Stomach (tissue), 9 donors: ENCODE data around the gene SMPD3. TPM values are rescaled to one million over a fixed set of nuclear protein-coding genes. Genes with fewer than 3 reads are reported as not detected.

ENCODE experiments used
- DNase-seq, 2 donors: peaks; one replicate each; pipeline versions ENCODE4 v3.0.0 to v3.0.0-alpha.2; 2013 to 2019
- H3K27ac ChIP-seq, 5 donors: fragments of 200-600 bp in 4 of 5; sonication (generic) in 4 of 5; one replicate each; pipeline ENCODE4 v1.5.1; 2013 to 2019; ENCODE audit warnings: mild to moderate bottlenecking in 1 of 5, moderate library complexity in 1 of 5
- H3K27me3 ChIP-seq, 3 donors: fragments of 200-600 bp; sonication (generic); one replicate each; pipeline ENCODE4 v1.5.1; 2017 to 2019; ENCODE audit warnings: mixed run types in 1 of 3
- H3K36me3 ChIP-seq, 4 donors: fragments of 200-600 bp; sonication (generic); 1 replicate in 3 of 4; 2 replicates in 1 of 4; pipeline ENCODE4 v1.5.1; 2016 to 2019
- H3K4me1 ChIP-seq, 4 donors: fragments of 200-600 bp; sonication (generic); one replicate each; pipeline ENCODE4 v1.5.1; 2016 to 2019
- H3K4me3 ChIP-seq, 4 donors: fragments of 200-600 bp; sonication (generic) in 3 of 4; one replicate each; pipeline ENCODE4 v1.5.1; 2016 to 2019; ENCODE audit warnings: mild to moderate bottlenecking in 1 of 4
- H3K9me3 ChIP-seq, 4 donors: fragments of 200-600 bp; sonication (generic); one replicate each; pipeline ENCODE4 v1.5.1; 2016 to 2019
- EP300 ChIP-seq: sonication (generic); formaldehyde crosslinking; IDR thresholded peaks from one replicate; pipeline ENCODE4 v1.6.1; 2017; ENCODE audit warnings: antibody characterized with exemption
- POLR2A ChIP-seq, 4 donors: fragments of 450-650 bp; IDR thresholded peaks; one replicate each; pipeline ENCODE4 v1.6.1; 2016; ENCODE audit warnings: antibody characterized with exemption in 4 of 4, control low read depth in 2 of 4, mild to moderate bottlenecking in 1 of 4, moderate library complexity in 1 of 4
- POLR2AphosphoS5 ChIP-seq, 3 donors: sonication (generic); formaldehyde crosslinking; IDR thresholded peaks; one replicate each; pipeline ENCODE4 v1.6.1; 2016; ENCODE audit warnings: antibody characterized with exemption in 3 of 3
- WGBS, 5 donors: extraction: QIAGEN DNeasy Blood & Tissue Kit in 3 of 5; methylation state at CpG; one replicate each; pipeline versions ENCODE4 v1.1.5 to v1.1.7; 2013 to 2018; 5-methylcytosine and 5-hydroxymethylcytosine counted together
- intact Hi-C: fragments of 100-400 bp; cut with DNase I; formaldehyde crosslinking; loops from one replicate; pipeline ENCODE4 v1.15.1; 2023; ENCODE audit warnings: low total_unique reads
- polyA plus RNA-seq, 3 donors: library from polyadenylated mRNA; stranded (reverse); fragments of 200-250 nt; gene quantifications; one replicate each; pipeline ENCODE4 v1.2.3, GENCODE V29; 2013
- total RNA-seq, 5 donors: library from RNA; depleted of rRNA; stranded (reverse); fragments of >200 nt; gene quantifications; one replicate each; pipeline versions ENCODE4 v1.1.0 to v1.2.3, GENCODE V29; 2014 to 2016
- TF ChIP-seq, protein P1 (sequence below), 7 experiments: fragments of 450-650 bp in 4 of 7; fragments of 200-600 bp in 3 of 7; sonication (generic) in 3 of 7; IDR thresholded peaks; one replicate each; pipeline ENCODE4 v1.5.1; 2016 to 2019; ENCODE audit warnings: antibody characterized with exemption in 7 of 7, control low read depth in 2 of 7, mild to moderate bottlenecking in 1 of 7
- donor health status: healthy with polysubstance abuse.
- donor health status: Bipolar disorder and iron deficiency.
- donor health status: healthy.

SMPD3 gene
- total and polyA plus RNA-seq, 8 donors = 1.7 to 110 (median 53.7) TPM

DNA sequence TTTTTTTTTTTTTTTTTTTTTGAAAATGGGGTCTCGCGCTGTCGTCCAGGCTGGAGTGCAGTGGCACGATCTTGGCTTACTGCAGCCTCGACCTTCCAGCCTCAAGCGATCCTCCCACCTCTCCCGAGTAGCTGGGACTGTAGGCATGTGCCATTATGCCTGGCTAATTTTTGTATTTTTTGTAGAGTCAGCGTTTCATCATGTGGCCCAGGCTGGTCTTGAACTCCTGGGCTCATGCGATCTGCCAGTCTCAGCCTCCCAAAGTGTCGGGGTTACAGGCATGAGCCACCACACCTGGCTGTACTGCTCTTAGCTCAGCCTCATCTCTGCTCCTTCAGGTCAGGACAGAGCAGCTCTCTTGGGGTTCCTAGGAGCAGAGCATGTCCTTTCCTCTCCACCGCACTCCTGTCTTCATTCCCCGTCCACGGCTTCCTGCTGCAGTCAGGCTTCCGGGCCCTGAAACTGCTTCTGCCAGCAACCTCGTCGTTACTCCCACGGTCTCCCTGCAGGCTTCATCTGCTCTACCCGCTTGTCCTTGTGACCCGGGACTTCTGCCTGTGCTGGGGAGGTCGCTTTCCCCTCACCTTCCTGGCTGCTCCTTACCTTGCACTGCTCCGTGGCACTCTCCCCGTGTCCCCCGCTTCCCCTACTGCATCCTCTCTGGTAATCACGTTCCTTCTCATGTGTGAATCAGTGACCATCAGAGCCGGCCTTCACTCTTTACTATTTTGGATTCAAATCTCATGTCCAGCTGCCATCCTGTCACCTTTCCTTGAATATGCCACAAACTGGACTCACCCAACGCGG lies 99.5 kb downstream of the SMPD3 start:
- intact Hi-C loops = no loop called here
- no peak overlapping the region for H3K4me3 ChIP-seq
- no peaks in the 10 kb centered on the region for H3K27me3 ChIP-seq
- H3K27ac ChIP-seq = no peak overlapping the region
- TF ChIP-seq, protein P1, sequence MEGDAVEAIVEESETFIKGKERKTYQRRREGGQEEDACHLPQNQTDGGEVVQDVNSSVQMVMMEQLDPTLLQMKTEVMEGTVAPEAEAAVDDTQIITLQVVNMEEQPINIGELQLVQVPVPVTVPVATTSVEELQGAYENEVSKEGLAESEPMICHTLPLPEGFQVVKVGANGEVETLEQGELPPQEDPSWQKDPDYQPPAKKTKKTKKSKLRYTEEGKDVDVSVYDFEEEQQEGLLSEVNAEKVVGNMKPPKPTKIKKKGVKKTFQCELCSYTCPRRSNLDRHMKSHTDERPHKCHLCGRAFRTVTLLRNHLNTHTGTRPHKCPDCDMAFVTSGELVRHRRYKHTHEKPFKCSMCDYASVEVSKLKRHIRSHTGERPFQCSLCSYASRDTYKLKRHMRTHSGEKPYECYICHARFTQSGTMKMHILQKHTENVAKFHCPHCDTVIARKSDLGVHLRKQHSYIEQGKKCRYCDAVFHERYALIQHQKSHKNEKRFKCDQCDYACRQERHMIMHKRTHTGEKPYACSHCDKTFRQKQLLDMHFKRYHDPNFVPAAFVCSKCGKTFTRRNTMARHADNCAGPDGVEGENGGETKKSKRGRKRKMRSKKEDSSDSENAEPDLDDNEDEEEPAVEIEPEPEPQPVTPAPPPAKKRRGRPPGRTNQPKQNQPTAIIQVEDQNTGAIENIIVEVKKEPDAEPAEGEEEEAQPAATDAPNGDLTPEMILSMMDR (IDR thresholded peaks at IDR 0.05) = no peak
- TF ChIP-seq POLR2A (IDR thresholded peaks at IDR 0.05) (no peak), EP300 (no peak), POLR2AphosphoS5 (IDR thresholded peaks at IDR 0.05) (no peak)
- no peaks in the 10 kb centered on the region for H3K9me3 ChIP-seq
- WGBS, 5 donors = 92 to 95% (median 94%) methylated on average over 27 of the region's 27 CpGs
- H3K4me1 ChIP-seq = peaks cover 6 to 10% (median 7%) of the 10 kb centered on the region in 4 donors
- peaks cover 46 to 96% (median 95%) of the 10 kb centered on the region in 4 donors for H3K36me3 ChIP-seq
- no peak for DNase-seq

DNA sequence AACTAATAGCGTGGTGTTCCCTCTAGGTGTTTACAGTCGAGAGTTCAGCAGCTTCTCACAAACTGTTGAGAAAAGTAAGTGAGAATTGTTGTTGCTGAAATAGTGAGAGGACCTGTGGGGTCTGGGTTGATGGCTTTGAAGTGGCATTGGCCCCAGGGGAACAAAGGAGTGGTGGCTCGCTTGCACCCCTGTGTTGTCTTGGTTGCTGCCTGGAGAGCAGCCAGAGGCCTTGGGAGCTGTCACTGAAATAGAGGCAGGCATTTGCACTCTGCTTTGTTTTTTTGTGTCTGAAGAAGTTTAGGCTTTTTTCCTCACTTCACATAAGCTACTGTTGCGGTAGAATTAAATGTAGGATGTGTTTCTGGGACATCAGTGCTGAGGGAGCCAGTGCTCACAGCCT lies 100.7 kb downstream of the SMPD3 start:
- no peak for DNase-seq
- no peaks in the 10 kb centered on the region for H3K9me3 ChIP-seq
- H3K27ac ChIP-seq = no peak overlapping the region
- intact Hi-C loops = no loop called here
- peaks cover 38 to 96% (median 95%) of the 10 kb centered on the region in 4 donors for H3K36me3 ChIP-seq
- WGBS, 5 donors = 85 to 95% (median 88%) methylated on average over 4 of the region's 4 CpGs
- no peak overlapping the region for H3K4me3 ChIP-seq
- H3K27me3 ChIP-seq = no peaks in the 10 kb centered on the region
- no peak for TF ChIP-seq POLR2A (IDR thresholded peaks at IDR 0.05)
- TF ChIP-seq, protein P1 (IDR thresholded peaks at IDR 0.05) = no peak
- no peak for TF ChIP-seq EP300
- TF ChIP-seq POLR2AphosphoS5 (IDR thresholded peaks at IDR 0.05) = no peak
- peaks cover 6 to 9% (median 7%) of the 10 kb centered on the region in 4 donors for H3K4me1 ChIP-seq

DNA sequence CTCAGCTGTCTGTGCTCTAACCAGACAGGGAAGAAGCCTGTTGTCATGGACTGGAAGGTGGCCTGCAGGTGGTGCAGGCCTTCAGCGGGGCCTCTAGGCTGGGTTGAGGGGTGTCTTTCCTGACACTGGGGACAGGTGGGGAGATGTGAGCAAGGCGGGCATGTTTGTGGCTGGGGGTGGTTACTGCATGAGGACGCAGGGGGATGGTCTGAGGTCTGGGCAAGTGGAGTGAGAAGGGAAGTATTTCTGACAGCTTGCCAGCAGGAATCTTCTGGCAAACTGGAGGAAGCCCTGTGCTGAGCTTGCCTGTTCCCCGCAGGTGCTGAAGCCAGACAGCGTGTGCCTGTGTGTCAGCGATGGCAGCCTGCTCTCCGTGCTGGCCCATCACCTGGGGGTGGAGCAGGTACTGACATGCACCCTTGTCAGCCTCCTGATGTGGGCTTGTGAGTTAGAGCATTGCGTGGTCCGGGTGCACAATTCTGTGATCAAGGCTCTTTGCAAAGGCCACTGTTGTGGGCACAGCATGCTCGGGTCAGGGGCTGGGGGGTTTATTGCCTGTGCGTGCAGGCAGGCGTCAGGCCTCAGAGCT lies 101.3 kb downstream of the SMPD3 start:
- intact Hi-C loops = no loop called here
- Histone ChIP-seq H3K36me3 (peaks cover 37 to 96% (median 95%) of the 10 kb centered on the region in 4 donors), H3K4me3 (no peak overlapping the region), H3K9me3 (no peaks in the 10 kb centered on the region), H3K27me3 (no peaks in the 10 kb centered on the region), H3K27ac (no peak overlapping the region), H3K4me1 (peaks cover 5 to 7% (median 6%) of the 10 kb centered on the region in 4 donors)
- TF ChIP-seq POLR2AphosphoS5 (IDR thresholded peaks at IDR 0.05) = no peak
- TF ChIP-seq, protein P1 (IDR thresholded peaks at IDR 0.05) = no peak
- TF ChIP-seq EP300 = no peak
- TF ChIP-seq POLR2A (IDR thresholded peaks at IDR 0.05) = no peak
- 91 to 95% (median 91%) methylated on average over 9 to 12 of the region's 12 CpGs for WGBS, 5 donors
- DNase-seq = no peak

DNA sequence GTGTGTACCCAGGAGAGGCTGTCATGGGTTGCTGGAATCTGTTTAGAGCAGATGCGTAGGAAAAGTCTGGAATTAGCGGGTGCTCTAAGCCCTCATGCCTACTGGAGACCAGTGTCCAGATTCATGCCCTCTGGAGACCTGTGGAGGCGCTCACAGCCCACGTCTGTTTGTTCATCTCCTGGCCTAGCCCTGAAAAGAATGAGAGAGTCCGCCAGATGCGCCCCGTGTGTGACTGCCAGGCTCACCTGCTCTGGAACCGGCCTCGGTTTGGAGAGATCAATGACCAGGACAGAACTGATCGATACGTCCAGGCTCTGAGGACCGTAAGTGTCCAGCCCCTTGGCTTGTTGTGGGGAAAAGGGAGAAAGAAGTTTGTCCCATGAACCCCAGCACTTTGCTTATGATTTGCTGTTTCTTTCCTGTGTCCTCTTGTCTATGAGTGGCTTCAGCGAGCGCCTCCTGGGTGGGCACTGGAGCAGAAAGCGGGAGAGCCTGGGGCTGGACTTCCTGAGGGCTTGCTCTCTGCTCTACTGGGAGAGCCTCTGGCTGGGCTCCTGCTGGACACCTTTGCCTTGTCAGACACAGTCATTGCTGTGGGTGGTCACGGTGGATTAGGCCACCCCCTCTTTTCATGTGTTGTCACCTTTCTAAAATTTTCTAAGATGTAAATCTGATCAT lies 102.2 kb downstream of the SMPD3 start:
- 94 to 97% (median 96%) methylated on average over 16 of the region's 16 CpGs for WGBS, 5 donors
- H3K4me1 ChIP-seq = peaks cover 0 to 1% (median 0%) of the 10 kb centered on the region in 4 donors
- H3K9me3 ChIP-seq = no peaks in the 10 kb centered on the region
- H3K27ac ChIP-seq = no peak overlapping the region
- no peak for DNase-seq
- H3K4me3 ChIP-seq = no peak overlapping the region
- intact Hi-C loops = no loop called here
- no peaks in the 10 kb centered on the region for H3K27me3 ChIP-seq
- TF ChIP-seq EP300 (no peak), POLR2AphosphoS5 (IDR thresholded peaks at IDR 0.05) (no peak), POLR2A (IDR thresholded peaks at IDR 0.05) (no peak)
- TF ChIP-seq, protein P1 (IDR thresholded peaks at IDR 0.05) = no peak
- peaks cover 38 to 96% (median 95%) of the 10 kb centered on the region in 4 donors for H3K36me3 ChIP-seq
